ENCODE results near the gene TMEM51. TPM values are rescaled to one million over a fixed set of nuclear protein-coding genes. Genes with fewer than 3 reads are reported as not detected.
A peak's percentile ranks its signal among the peaks of the same experiment; 100 is the strongest.
"Not testable (repeated sequence)": the region's sequence is repeated elsewhere in the genome, so short reads cannot be mapped to it uniquely, and the experiment has no call there.

The TMEM51 gene
- total and polyA plus RNA-seq, 2 donors, result 3.4 to 9.7 TPM

DNA sequence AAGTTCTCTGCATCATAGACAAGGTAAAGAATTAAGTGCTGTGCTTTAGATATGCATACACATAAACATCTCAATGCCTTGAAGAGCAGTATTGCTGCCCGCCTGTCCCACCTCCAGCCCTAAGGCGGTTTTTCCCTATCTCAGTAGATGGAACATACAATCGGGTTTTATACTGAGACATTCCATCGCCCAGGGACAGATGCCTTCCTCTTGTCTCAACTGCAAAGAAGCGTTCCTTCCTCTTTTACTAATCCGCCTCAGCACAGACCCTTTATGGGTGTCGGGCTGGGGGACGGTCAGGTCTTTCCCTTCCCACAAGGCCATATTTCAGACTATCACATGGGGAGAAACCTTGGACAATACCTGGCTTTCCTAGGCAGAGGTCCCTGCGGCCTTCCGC is 17.9 kb upstream of the TMEM51 start:
- not testable (repeated sequence) for H3K36me3 ChIP-seq (ENCODE audit: control insufficient read depth in 2 of 2, insufficient read depth in 2 of 2, low read length in 1 of 2); H3K4me3 ChIP-seq (ENCODE audit: low read length in 2 of 2); H3K9me3 ChIP-seq (ENCODE audit: control insufficient read depth in 2 of 2, insufficient read depth in 1 of 2, low read length in 1 of 2); DNase-seq (ENCODE audit: low read depth in 6 of 9, low spot score in 9 of 9); H3K27ac ChIP-seq (ENCODE audit: low read depth in 1 of 2, low read length in 1 of 2); H3K4me1 ChIP-seq (ENCODE audit: control insufficient read depth in 2 of 2, insufficient read depth in 2 of 2, low read length in 2 of 2); H3K27me3 ChIP-seq (ENCODE audit: control insufficient read depth in 2 of 2, insufficient read depth in 1 of 2, low read length in 1 of 2)
- 38% methylated on average over 10 of the region's 10 CpGs for WGBS

DNA sequence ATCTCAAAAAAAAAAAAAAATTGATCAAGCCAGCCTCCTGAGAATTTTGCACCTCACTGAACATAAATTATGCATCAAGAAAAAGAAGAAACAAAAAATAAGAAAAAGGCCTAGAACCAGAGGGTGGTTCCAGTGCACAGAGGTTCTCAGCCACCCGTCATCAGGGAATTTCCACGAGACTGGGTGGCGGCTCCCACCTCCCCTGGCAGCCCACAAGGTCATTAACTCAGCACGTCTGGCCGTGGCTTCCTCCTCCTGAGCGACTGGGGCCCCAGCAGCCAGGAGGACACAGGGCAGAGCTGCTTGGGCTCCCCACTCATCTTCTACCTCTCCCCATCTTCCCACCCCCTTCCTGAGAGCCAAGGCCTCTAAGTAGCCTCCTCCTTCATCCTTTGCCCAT is 15.7 kb upstream of the TMEM51 start:
- Histone ChIP-seq H3K36me3 (ENCODE audit: control insufficient read depth in 2 of 2, insufficient read depth in 2 of 2, low read length in 1 of 2) (no peaks in the 10 kb centered on the region), H3K4me1 (ENCODE audit: control insufficient read depth in 2 of 2, insufficient read depth in 2 of 2, low read length in 2 of 2) (peaks cover 0 to 3% of the 10 kb centered on the region in 2 donors), H3K4me3 (ENCODE audit: low read length in 2 of 2) (no peak overlapping the region), H3K27me3 (ENCODE audit: control insufficient read depth in 2 of 2, insufficient read depth in 1 of 2, low read length in 1 of 2) (peaks cover 0 to 7% of the 10 kb centered on the region in 2 donors), H3K9me3 (ENCODE audit: control insufficient read depth in 2 of 2, insufficient read depth in 1 of 2, low read length in 1 of 2) (no peaks in the 10 kb centered on the region), H3K27ac (ENCODE audit: low read depth in 1 of 2, low read length in 1 of 2) (no peak overlapping the region)
- WGBS, result 57% methylated on average over 6 of the region's 6 CpGs
- no peak for DNase-seq (ENCODE audit: low read depth in 6 of 9, low spot score in 9 of 9)

DNA sequence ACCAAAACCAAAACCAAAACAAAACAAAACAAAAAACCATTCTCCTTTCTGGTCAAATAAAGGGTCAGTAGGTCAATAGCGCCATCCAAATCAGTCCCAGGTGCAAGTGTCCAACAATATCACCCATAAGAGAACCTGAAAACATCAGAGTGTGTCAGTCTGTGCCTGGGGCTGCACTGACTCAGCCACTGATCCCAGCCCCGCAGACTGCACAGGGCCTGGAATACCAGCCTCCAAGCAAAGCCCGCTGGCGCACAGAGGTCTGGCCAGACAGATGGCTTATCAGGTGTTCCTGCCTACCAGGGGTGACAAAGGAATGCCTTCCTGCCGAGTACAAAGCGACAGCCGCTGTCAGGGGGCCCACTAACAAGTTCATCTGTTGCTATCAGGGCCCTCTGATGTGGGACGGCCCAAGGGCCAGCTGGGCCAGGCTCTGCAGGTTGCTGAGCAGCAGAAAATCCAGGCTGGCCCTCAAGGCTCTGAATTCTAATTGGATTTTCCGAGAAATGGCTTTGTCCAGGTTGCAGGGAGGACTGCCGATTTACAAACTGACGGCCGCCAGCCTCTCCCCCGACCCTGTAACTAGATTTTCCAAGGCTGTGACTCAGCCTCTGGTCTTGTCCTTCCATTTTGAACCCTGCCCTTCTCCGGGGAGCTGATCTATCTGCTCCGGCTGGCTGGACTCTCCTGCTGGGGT is 13.7 kb upstream of the TMEM51 start:
- Histone ChIP-seq H3K27me3 (ENCODE audit: control insufficient read depth in 2 of 2, insufficient read depth in 1 of 2, low read length in 1 of 2) (peaks cover 0 to 7% of the 10 kb centered on the region in 2 donors), H3K36me3 (ENCODE audit: control insufficient read depth in 2 of 2, insufficient read depth in 2 of 2, low read length in 1 of 2) (no peaks in the 10 kb centered on the region), H3K9me3 (ENCODE audit: control insufficient read depth in 2 of 2, insufficient read depth in 1 of 2, low read length in 1 of 2) (no peaks in the 10 kb centered on the region), H3K4me1 (ENCODE audit: control insufficient read depth in 2 of 2, insufficient read depth in 2 of 2, low read length in 2 of 2) (peaks cover 0 to 3% of the 10 kb centered on the region in 2 donors), H3K27ac (ENCODE audit: low read depth in 1 of 2, low read length in 1 of 2) (no peak overlapping the region), H3K4me3 (ENCODE audit: low read length in 2 of 2) (no peak overlapping the region)
- WGBS, result 66% methylated on average over 15 of the region's 15 CpGs
- no peak for DNase-seq (ENCODE audit: low read depth in 6 of 9, low spot score in 9 of 9)

DNA sequence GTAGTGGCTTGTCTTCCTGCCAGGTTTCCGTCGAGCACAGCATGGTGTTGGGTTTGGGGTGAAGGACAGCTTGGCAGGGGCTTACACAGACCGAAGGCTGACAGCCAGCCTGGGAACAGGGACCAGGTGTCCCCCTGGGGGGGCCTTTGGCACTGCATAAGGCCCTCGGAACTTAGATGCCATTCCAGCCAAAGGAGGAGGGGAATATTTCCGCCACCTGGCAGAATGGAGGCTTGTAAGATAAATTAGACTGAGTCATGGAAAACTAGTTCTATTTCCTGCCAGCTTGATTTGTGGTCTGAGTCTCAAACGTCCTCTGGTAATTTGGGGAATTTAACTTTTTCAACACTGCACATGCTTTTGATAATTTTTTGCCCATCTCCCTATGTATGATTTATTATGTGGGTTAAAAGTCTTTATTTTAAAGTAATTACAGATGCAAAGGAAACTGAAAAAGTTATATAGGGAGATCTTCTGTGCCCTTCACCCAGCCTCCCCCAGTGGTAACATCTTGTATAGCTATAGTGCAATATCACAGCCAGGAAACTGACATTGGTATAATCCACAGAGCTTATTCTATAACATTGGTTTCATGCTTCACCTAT is 11.5 kb upstream of the TMEM51 start:
- no peak overlapping the region for H3K27ac ChIP-seq (ENCODE audit: low read depth in 1 of 2, low read length in 1 of 2)
- peaks cover 0 to 3% of the 10 kb centered on the region in 2 donors for H3K4me1 ChIP-seq (ENCODE audit: control insufficient read depth in 2 of 2, insufficient read depth in 2 of 2, low read length in 2 of 2)
- H3K9me3 ChIP-seq (ENCODE audit: control insufficient read depth in 2 of 2, insufficient read depth in 1 of 2, low read length in 1 of 2), result no peaks in the 10 kb centered on the region
- peak in 1 of 9 donors; percentile 19 for DNase-seq (ENCODE audit: low read depth in 6 of 9, low spot score in 9 of 9)
- no peak overlapping the region for H3K4me3 ChIP-seq (ENCODE audit: low read length in 2 of 2)
- 7% methylated on average over 6 of the region's 6 CpGs for WGBS
- peaks cover 0 to 4% of the 10 kb centered on the region in 2 donors for H3K27me3 ChIP-seq (ENCODE audit: control insufficient read depth in 2 of 2, insufficient read depth in 1 of 2, low read length in 1 of 2)
- no peaks in the 10 kb centered on the region for H3K36me3 ChIP-seq (ENCODE audit: control insufficient read depth in 2 of 2, insufficient read depth in 2 of 2, low read length in 1 of 2)

DNA sequence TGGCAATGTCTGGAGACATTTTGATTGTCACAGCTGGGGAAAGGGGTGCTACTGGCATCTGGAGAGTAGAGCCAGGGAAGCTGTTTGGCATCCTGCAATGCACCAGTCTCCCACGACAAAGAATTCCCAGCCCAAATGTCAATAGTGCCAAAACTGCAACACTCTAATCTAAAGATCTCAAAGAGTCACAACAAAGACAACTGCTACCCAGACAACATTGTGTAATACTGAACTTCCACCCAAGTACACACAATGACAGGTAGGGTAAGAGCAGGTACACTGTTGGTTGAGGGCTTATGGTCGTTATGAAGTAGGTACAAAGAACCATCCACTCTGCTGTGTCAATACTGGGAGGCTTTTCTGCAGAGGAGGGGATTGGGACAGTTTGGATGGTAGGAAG is 8.2 kb upstream of the TMEM51 start:
- Histone ChIP-seq H3K4me1 (ENCODE audit: control insufficient read depth in 2 of 2, insufficient read depth in 2 of 2, low read length in 2 of 2) (peaks cover 0 to 3% of the 10 kb centered on the region in 2 donors), H3K27ac (ENCODE audit: low read depth in 1 of 2, low read length in 1 of 2) (no peak overlapping the region), H3K27me3 (ENCODE audit: control insufficient read depth in 2 of 2, insufficient read depth in 1 of 2, low read length in 1 of 2) (peaks cover 0 to 4% of the 10 kb centered on the region in 2 donors), H3K36me3 (ENCODE audit: control insufficient read depth in 2 of 2, insufficient read depth in 2 of 2, low read length in 1 of 2) (no peaks in the 10 kb centered on the region), H3K4me3 (ENCODE audit: low read length in 2 of 2) (no peak overlapping the region), H3K9me3 (ENCODE audit: control insufficient read depth in 2 of 2, insufficient read depth in 1 of 2, low read length in 1 of 2) (no peaks in the 10 kb centered on the region)
- no peak for DNase-seq (ENCODE audit: low read depth in 6 of 9, low spot score in 9 of 9)
- 92% methylated on average over 2 of the region's 2 CpGs for WGBS

DNA sequence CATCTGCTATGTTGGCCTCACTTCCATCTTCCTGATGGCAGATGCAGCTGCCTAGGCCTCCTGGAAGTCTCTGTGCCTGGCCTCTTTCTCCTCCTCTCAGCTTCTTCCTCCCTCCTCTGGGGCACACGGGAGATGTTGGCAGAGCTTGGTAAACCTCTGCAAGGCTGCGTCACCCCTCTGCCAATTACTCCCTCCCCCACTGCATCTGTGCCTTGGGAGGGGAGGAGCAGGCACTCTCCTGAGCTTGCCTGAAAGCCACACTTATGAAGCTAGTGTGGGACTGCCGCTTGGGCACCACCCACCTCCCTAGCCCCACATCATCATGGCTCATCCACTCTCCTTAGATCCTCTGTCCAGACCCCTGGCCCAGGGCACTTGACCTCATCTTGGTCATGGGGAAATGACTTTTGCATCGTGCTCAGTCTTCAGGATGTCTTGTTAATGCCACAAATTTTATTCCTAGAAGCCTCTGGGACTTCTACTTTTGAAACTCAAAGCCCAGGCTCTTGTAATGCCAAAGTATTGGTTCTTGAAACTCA is 7.3 kb upstream of the TMEM51 start:
- no peak for DNase-seq (ENCODE audit: low read depth in 6 of 9, low spot score in 9 of 9)
- Histone ChIP-seq H3K9me3 (ENCODE audit: control insufficient read depth in 2 of 2, insufficient read depth in 1 of 2, low read length in 1 of 2) (no peaks in the 10 kb centered on the region), H3K4me3 (ENCODE audit: low read length in 2 of 2) (no peak overlapping the region), H3K36me3 (ENCODE audit: control insufficient read depth in 2 of 2, insufficient read depth in 2 of 2, low read length in 1 of 2) (no peaks in the 10 kb centered on the region), H3K27me3 (ENCODE audit: control insufficient read depth in 2 of 2, insufficient read depth in 1 of 2, low read length in 1 of 2) (peaks cover under 1 to 13% of the 10 kb centered on the region in 2 donors), H3K4me1 (ENCODE audit: control insufficient read depth in 2 of 2, insufficient read depth in 2 of 2, low read length in 2 of 2) (peaks cover 0 to 3% of the 10 kb centered on the region in 2 donors), H3K27ac (ENCODE audit: low read depth in 1 of 2, low read length in 1 of 2) (no peak overlapping the region)
- 25% methylated on average over 4 of the region's 4 CpGs for WGBS

DNA sequence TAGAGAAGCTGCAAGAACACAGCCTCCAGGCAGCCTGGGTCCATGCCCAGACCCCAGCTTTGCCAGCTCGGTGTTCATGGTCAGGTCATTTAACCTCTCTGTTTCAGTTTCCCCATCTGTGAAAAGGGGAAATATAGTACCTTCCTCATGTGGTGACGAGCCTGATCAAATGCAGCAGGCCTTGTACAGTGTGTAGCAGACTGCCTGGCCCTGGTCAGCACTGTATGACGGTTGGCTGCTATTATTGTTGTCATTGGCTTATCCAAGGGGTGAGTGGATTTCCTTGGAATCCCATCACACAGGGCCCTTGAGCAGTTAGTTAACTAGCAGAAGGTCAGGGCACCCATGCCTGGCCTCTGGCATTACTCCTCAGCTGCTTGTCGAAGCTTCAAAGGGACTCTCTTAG is 6.6 kb upstream of the TMEM51 start:
- Histone ChIP-seq H3K27ac (ENCODE audit: low read depth in 1 of 2, low read length in 1 of 2) (no peak overlapping the region), H3K4me3 (ENCODE audit: low read length in 2 of 2) (no peak overlapping the region), H3K9me3 (ENCODE audit: control insufficient read depth in 2 of 2, insufficient read depth in 1 of 2, low read length in 1 of 2) (no peaks in the 10 kb centered on the region), H3K4me1 (ENCODE audit: control insufficient read depth in 2 of 2, insufficient read depth in 2 of 2, low read length in 2 of 2) (no peaks in the 10 kb centered on the region), H3K27me3 (ENCODE audit: control insufficient read depth in 2 of 2, insufficient read depth in 1 of 2, low read length in 1 of 2) (peaks cover 7 to 19% of the 10 kb centered on the region in 2 donors), H3K36me3 (ENCODE audit: control insufficient read depth in 2 of 2, insufficient read depth in 2 of 2, low read length in 1 of 2) (no peaks in the 10 kb centered on the region)
- WGBS, result 75% methylated on average over 4 of the region's 4 CpGs
- DNase-seq (ENCODE audit: low read depth in 6 of 9, low spot score in 9 of 9), result no peak

DNA sequence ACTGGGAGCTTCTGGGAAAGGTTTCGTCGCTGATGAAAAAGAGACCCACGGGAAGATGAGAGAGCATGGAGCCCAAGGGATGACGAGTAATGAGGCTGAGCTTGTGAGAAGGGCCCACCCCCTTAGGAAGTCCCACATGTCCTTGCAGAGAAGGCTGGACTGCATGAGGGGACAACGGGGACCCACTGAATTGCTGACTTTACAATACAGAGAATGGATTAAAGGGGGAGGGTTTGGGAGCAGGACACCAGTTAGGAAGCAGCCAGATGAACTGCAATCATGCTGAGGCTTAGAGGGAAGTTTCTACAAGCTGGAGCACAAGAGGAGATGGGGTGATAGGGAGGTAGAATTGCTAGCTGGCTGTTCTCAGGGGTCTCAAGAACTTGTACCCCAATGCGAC is 5.5 kb upstream of the TMEM51 start:
- H3K9me3 ChIP-seq (ENCODE audit: control insufficient read depth in 2 of 2, insufficient read depth in 1 of 2, low read length in 1 of 2), result no peaks in the 10 kb centered on the region
- H3K36me3 ChIP-seq (ENCODE audit: control insufficient read depth in 2 of 2, insufficient read depth in 2 of 2, low read length in 1 of 2), result no peaks in the 10 kb centered on the region
- H3K4me1 ChIP-seq (ENCODE audit: control insufficient read depth in 2 of 2, insufficient read depth in 2 of 2, low read length in 2 of 2), result peaks cover 4 to 7% of the 10 kb centered on the region in 2 donors
- H3K27me3 ChIP-seq (ENCODE audit: control insufficient read depth in 2 of 2, insufficient read depth in 1 of 2, low read length in 1 of 2), result peaks cover 18 to 29% of the 10 kb centered on the region in 2 donors
- DNase-seq (ENCODE audit: low read depth in 6 of 9, low spot score in 9 of 9), result no peak
- WGBS, result 97% methylated on average over 6 of the region's 6 CpGs
- H3K4me3 ChIP-seq (ENCODE audit: low read length in 2 of 2), result no peak overlapping the region
- no peak overlapping the region for H3K27ac ChIP-seq (ENCODE audit: low read depth in 1 of 2, low read length in 1 of 2)

DNA sequence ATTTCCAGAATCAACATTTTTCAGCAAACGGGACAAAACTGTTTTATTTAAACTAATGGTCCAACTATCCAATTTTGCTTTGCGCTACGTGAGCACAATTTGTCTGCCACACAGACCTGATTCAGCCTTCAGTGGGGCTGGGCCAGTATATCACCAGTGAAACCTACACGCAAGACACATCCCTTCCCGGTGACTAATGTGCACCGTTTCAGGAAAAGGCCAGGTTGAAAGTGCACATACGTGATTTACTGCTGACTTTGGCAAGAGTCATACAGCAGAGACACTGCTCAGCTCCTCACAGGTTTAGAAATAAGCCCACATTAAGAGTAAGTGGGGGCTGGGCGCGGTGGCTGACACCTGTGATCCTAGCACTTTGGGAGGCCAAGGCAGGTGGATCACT is 5.1 kb upstream of the TMEM51 start:
- H3K36me3 ChIP-seq (ENCODE audit: control insufficient read depth in 2 of 2, insufficient read depth in 2 of 2, low read length in 1 of 2), result no peaks in the 10 kb centered on the region

More for the DNA sequence above, 5.1 kb upstream of the TMEM51 start:
- peaks cover 22 to 34% of the 10 kb centered on the region in 2 donors for H3K27me3 ChIP-seq (ENCODE audit: control insufficient read depth in 2 of 2, insufficient read depth in 1 of 2, low read length in 1 of 2)
- H3K27ac ChIP-seq (ENCODE audit: low read depth in 1 of 2, low read length in 1 of 2), result no peak overlapping the region
- WGBS, result 96% methylated on average over 9 of the region's 9 CpGs
- DNase-seq (ENCODE audit: low read depth in 6 of 9, low spot score in 9 of 9), result no peak
- H3K4me3 ChIP-seq (ENCODE audit: low read length in 2 of 2), result no peak overlapping the region
- H3K9me3 ChIP-seq (ENCODE audit: control insufficient read depth in 2 of 2, insufficient read depth in 1 of 2, low read length in 1 of 2), result peaks cover 0 to 1% of the 10 kb centered on the region in 2 donors
- peaks cover 4 to 7% of the 10 kb centered on the region in 2 donors for H3K4me1 ChIP-seq (ENCODE audit: control insufficient read depth in 2 of 2, insufficient read depth in 2 of 2, low read length in 2 of 2)

All from thymus (tissue), 11 donors.